ENCODE results near the gene CHID1.

DNA sequence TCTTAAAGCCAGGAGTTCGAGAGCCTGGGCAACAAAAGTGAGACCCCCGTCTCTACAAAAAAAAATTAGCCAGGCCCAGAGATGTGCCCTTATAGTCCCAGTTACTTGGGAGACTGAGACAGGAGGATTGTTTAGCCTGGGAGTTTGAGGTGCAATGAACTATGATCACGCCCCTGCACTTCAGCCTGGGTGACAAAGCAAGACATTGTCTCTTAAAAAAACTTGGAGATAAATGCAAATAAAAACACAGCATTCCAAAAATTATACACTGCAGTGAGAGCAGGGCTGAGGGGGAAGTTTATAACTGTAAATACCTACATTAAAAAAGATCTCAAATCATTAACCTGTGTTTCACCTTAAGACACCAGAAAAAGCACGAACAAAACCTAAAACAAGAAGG, 37.1 kb upstream of the CHID1 start:
- no peak for TF ChIP-seq CTCF (IDR thresholded peaks at IDR 0.05; ENCODE audit: insufficient read depth, low read length, poor library complexity, severe bottlenecking)
- no peak for TF ChIP-seq EZH2phosphoT487 (conservative IDR thresholded peaks at IDR 0.05; ENCODE audit: low read length)
